SHP77 (cell line): ENCODE measurements around the gene CACNA1I.

ENCODE experiments used
- DNase-seq, 2 experiments: peaks; one replicate each; lab custom pipeline; 2025; lab: John Stamatoyannopoulos, UW

CACNA1I gene

DNA sequence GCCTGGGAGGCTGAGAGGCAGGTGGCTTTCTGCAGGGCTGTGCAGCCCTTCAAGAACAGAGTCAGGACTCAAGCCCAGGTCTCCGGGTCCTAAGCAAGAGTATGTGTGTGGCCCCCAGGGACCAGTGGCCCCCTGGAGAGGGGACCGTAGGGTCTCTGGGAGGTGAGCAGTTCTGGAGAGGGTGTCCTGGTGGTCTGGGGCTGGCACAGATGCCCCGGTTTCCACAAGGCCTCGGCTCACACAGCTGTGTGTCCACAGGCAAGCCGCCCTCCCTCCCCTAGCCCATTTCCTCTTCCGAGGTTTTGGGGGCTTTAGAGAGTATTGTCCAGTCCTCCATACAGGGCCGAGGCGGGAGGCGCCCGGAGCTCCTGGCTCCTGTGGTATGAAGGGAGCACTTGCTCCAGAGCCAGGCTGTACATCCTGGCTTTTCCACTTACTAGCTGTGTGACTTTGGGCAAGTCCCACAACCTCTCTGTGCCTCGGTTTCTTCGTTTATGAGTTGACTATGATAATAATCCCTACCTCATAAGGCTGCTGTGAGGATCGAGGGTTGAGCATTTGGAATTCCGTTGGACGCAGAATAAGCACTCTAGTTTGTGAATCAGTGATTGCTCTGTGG is 34.6 kb upstream of the CACNA1I start:
- DNase-seq: no peak

- DNase-seq: no peak
These were observed 33.8 kb upstream of the CACNA1I start for GRCh38 chr22:39536711-39537110.

- no peak for DNase-seq
These were observed 32.6 kb upstream of the CACNA1I start for GRCh38 chr22:39537975-39538374.

- peak in 1 of 2 experiments; percentile 74 for DNase-seq
These were observed 27.5 kb upstream of the CACNA1I start for GRCh38 chr22:39543095-39543494.

GRCh38 chr22:39545386-39546365 is 24.9 kb upstream of the CACNA1I start:
- no peak for DNase-seq

DNA sequence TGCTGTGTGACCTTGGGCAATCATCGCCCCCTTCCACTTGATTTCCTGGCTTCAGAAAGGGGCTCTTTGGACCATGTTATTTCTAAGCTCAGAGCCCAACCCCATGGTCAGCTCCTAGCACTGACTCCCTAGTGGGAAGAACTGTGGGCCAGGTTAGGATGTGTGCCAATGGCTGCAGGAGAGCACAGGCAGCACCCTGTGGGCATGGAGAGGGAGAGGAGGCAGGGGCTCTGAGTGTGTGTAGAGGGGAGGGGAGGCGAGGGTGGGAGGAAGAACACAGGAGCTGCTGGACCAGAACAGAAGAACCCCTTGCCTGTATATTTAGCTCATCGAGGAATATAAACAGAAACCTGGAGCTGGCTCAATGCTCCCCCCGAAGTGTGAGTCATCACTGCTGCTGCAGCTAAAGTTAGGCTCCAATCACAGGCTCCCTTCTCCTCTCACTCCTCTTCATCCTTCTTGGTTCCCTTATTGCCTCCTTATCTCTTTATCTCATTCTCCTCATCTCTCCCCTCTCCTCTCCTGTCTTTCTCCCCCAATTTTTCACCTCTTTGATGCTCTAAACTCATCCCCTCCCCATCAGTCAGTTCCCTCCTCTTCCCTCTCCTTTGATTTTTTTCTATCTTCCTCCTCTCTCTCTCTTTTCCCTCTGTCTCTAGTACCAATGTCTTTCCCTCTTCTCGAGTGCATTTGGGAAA is 23.5 kb upstream of the CACNA1I start:
- DNase-seq: peak in 1 of 2 experiments; percentile 26

DNA sequence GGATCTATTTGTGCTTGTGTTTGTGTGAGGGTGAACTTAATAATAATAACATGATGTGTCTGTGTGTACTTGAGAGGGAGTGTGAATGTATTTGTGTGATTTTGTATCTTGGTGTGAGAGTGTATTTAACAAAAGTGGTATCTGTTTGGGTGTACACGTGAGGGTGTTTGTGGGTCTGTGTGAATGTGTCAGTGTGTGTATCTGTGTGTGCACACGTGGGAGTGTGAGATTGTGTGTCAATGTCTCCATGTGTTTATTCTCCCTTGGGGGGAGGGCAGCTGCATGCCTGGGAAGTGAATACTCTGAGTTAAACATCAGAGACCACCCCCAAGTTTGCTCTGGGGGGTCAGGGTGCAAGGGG is 23.0 kb upstream of the CACNA1I start:
- DNase-seq: no peak

DNA sequence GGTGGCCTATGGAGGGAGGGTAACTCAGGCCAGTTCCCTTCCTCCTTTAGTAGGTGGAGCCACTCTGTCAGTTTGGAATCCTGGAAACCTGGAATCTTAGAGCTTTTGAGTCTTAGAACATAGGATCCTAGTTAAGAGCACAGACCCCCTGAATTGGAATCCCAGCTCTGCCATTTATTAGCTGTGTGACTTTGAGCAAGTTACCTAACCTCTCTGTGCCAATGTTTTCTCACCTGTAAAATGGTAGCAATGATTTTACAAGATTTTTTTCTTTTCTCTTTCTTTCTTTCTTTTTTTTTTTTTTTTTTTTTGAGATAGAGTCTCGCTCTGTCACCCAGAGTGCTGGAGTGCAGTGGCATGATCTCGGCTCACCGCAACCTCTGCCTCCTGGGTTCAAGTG is 17.1 kb upstream of the CACNA1I start:
- no peak for DNase-seq

DNA sequence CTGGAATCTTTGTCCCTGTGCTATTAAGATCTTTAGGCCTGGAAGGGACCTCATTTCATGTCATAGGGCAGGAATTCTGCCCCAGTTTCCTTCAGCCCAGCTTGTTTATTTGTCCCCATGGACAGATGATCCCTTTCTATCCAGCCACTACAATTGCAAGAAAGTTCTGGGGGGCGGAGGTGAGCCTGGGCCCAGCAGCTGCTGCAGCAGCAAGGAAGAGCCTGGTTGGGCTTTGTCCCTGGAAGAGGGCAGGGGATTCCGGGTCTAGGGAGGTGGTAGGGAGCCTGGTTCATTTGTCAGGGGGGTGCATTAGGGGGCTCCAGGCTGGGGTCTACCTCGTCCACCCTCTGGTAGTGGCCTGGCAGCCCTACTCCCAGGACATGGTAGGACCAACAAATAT is 16.4 kb upstream of the CACNA1I start:
- DNase-seq: no peak

DNA sequence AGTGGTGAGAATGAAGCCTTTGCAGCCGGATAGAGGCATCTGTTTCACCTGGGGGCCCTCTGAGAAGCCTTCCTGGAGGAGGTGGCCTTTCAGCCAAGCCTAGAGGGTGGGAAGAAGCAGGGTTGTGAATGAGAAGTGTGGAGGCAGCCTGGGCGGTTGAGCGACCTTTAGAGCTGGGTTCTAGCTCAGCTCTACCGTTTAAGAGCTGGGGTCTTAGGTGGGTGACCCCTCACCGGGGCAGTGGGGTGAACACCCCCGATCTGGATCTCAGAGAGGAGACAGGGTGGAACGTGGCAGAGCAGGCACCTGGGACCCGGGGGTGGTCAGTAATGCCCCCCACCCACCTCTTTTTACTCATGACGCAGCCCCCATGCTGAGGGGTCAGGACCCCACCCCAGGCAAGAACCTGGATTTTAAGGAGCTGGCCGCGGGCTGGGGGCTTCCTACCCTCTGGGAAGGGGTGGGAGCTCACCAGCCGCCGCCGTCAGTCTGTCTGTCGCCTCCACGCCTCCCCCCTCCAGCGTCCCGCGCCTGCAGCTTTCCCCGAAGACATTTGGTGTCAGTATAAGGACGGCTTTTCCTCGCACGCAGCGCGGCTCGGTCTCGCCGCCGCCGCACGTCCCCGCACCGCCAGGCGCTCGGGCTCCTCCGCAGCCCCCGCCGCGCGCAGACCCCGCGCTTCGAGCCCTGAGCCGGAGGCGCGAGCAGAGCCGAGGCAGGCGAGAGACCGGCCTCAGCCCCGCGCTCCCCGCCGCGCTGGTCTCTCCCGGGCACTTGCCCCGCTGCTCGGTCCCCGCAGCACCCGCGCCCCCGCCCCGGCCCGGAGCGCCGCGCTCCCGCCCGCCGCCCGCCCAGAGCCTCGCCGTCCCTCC is 13.3 kb upstream of the CACNA1I start:
- no peak for DNase-seq

DNA sequence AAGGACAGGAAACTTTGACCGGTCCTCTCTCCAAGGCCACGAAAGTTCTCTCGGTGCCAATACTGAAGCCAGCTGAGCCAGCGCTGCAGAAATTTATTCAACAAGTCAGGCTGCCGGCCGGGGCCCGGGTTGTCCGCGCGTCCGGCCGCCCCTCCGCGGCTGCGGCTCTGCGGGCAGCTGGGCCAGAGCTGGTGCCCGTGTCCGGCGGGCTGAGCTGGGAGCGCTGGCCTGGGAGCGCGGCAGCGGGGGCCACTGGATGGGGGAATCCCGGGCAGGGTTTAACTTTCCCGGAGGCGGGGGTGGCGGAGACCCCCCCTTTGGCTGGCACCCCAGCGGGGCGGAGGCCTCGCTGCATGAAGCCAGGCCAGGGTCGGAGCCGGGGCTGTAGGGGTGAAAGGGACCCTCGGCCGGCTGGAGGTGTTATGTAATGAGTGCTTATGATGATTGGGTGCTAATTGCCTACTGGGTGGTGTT is 12.3 kb upstream of the CACNA1I start:
- no peak for DNase-seq

DNA sequence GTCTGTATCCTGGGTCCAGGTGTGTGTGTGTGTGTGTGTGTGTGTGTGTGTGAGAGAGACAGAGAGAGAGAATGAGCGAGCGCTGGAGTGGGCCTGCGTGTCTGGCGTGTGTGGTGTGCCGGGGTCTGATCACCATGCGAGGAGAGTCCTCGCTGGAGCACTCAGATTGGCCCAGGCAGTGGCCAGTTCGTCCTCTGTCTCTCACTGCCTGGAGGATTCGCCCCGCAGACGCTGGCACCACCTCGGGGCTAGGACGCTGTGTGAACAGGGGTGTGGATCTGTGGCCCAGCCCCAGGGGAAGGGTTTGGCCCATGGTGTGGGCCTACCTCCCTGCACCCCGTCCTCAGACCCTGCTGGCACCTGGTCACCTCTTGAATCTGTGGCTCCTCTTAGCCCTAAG is 11.6 kb upstream of the CACNA1I start:
- no peak for DNase-seq

DNA sequence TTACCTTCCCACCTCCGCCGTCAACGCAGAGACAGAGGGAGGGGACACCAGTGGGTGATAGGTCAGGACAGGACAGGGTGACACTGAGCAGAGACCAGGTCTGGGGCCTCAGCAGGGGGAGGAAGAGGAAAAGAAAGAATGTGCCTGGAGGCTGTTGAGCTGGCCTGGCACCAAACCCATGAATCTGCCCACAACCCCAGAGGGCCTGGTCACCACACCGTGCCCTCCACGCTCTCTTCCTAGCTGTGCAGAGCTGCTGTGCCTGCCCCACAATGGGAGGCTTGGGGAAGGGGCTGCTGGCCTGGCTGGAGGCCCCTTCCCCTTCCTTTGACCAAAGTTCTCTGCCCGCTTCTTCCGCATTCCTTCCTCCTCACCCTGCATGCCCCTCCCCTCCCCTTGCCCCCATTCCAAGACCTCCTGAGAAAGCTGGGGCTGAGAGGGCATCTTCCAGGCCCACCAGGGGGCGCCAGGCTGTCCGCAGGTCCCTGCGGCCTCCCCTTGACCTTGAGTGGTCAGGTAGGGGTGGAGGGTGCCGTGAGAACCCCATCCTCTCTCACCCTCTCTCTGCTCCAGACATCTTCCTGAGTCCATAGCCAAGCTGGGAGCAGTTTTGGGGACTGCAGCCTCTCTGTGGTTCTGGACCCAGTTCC is 11.0 kb upstream of the CACNA1I start:
- DNase-seq: no peak

DNA sequence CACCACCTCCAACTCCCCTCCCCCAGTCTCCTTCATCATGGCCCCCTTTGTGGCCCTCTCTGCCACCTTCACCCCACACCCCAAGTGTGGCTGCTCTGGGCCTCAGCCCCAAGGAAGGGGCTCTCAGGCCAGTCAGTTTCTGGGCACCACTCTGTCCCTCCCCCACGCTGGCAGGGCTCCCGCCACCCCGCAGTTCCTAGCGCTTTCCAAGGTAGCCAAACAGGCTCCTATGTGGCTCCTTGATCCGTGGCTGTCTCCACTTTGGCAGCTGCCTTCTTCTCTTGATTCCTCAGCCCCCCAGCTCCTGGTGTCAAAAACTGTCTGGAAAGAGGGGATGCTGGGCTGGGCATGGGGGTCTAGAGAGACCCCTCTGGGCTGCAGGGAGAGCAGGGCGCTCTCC is 10.4 kb upstream of the CACNA1I start:
- DNase-seq: no peak

- DNase-seq: no peak
These were observed 7.6 kb upstream of the CACNA1I start for GRCh38 chr22:39562839-39563489.

DNA sequence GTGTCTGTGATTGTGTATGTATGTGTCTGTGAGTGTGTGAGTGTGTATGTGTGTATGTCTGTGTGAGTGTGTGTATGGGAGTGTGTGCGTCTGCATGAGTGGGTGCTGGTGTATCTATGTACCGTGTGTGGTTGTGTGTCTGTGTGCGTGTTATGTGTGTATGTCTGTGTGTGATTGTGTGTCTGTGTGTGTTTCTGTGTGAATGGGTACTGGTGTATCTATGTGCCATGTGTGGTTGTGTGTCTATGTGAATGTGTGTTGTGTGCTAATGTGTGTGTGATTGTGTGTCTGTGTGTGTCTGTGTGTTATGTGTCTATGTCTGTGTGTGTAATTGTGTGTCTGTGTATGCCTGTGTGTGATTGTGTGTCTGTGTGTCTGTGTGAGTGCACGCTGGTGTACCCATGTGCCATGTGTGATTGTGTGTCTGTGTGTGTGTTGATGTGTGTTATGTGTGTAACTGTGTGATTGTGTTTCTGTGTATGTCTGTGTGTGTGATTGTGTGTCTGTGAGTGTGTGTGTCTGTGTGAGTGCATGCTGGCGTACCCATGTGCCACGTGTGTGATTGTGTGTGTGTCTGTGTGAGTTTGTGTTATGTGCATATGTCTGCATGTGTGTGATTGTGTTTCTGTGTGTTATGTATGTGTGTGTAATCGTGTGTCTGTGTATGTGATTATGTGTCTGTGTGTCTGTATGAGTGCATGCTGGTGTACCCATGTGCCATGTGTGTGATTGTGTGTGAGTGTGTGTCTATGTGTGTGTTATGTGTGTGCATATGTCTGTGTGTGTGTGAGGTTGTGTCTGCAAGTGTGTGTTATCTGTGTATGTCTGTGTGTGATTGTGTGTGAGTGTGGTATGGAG is 6.8 kb upstream of the CACNA1I start:
- no peak for DNase-seq

- DNase-seq: no peak
These were observed 5.1 kb upstream of the CACNA1I start for GRCh38 chr22:39565414-39565944.

DNA sequence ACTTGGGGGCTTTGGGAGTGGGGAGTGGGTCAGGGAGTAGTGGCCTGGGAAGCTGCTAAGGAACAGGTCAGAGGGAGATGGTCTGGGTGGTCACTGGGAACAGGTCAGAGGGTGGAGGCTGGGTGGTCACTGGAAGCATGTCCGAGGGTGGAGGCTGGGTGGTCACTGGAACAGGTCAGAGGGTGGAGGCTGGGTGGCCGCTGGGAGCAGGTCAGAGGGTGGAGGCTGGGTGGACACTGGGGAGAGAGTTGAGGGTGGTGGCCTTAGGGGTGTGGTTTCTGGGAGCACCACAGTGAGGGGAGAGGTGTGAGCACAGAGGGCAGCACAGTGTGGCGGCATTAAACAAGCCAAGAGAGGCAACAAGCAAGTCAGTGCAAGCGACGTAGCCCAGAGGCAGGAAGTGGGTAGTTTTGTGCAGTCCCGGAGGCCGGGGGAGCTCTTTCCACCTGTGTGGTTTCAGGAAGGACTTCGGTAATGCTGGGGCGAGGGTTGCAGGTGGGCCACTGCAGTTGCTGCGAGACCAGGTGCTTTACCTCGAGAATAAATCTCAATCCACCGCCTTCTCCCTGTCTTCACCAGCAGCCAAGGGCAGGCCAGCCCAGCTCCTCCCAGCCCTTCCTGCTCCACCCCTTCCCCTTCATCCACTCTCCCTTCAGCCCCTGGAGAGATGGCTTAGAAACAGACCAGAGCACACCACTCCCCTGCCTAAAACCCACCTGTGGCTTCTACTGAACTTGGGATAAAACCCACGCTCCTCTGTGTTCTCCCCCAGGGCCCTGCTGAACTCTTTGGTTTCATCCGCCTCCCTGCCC is 3.2 kb upstream of the CACNA1I start:
- no peak for DNase-seq
